Osteocyte (in vitro differentiated cells): ENCODE data around the gene ST6GALNAC5. TPM values are rescaled to one million over a fixed set of nuclear protein-coding genes. Genes with fewer than 3 reads are reported as not detected.

Experiments
- DNase-seq: peaks from one replicate; pipeline ENCODE4 v3.0.0; 2021; ENCODE audit warnings: mixed read lengths; ENCODE audit not compliant: unreplicated experiment; ENCODE audit errors: extremely low spot score
- H3K27ac Mint-ChIP-seq: one replicate; pipeline ENCODE4 v1.8.0; 2021; ENCODE audit warnings: mild to moderate bottlenecking, mixed read lengths; ENCODE audit not compliant: unreplicated experiment
- H3K27me3 Mint-ChIP-seq: one replicate; pipeline ENCODE4 v1.8.0; 2021; ENCODE audit warnings: mixed read lengths; ENCODE audit not compliant: unreplicated experiment
- H3K36me3 Mint-ChIP-seq: one replicate; pipeline ENCODE4 v1.8.0; 2021; ENCODE audit warnings: mixed read lengths; ENCODE audit not compliant: unreplicated experiment
- H3K4me1 Mint-ChIP-seq: one replicate; pipeline ENCODE4 v1.8.0; 2021; ENCODE audit warnings: mixed read lengths; ENCODE audit not compliant: unreplicated experiment
- H3K4me3 Mint-ChIP-seq: one replicate; pipeline ENCODE4 v1.8.0; 2021; ENCODE audit warnings: mild to moderate bottlenecking, moderate library complexity, mixed read lengths; ENCODE audit not compliant: unreplicated experiment
- H3K9me3 Mint-ChIP-seq: one replicate; pipeline ENCODE4 v1.8.0; 2021; ENCODE audit warnings: mixed read lengths; ENCODE audit not compliant: unreplicated experiment
- CTCF ChIP-seq: fragments of 200-600 bp; sonication (generic); IDR thresholded peaks from 2 replicates; pipeline ENCODE4 v1.5.0; 2021; ENCODE audit warnings: antibody characterized with exemption, mild to moderate bottlenecking, moderate library complexity
- total RNA-seq: library from RNA; stranded (reverse); gene quantifications from 2 replicates; pipeline ENCODE4 v1.2.1, GENCODE V29; 2021

ST6GALNAC5 gene
- total RNA-seq, 1 donor from 2014 or later, result 3.7 TPM

- H3K9me3 Mint-ChIP-seq, result no peaks in the 10 kb centered on the region
- peak overlapping the region; percentile 7 for H3K27ac Mint-ChIP-seq
- no peak for TF ChIP-seq CTCF
- no peak for DNase-seq
- H3K4me1 Mint-ChIP-seq, result peaks cover 8% of the 10 kb centered on the region
- no peak overlapping the region for H3K4me3 Mint-ChIP-seq
- no peaks in the 10 kb centered on the region for H3K27me3 Mint-ChIP-seq
- no peaks in the 10 kb centered on the region for H3K36me3 Mint-ChIP-seq
Measured at GRCh38 chr1:76881762-76882161, 14.5 kb downstream of the ST6GALNAC5 start.

DNA sequence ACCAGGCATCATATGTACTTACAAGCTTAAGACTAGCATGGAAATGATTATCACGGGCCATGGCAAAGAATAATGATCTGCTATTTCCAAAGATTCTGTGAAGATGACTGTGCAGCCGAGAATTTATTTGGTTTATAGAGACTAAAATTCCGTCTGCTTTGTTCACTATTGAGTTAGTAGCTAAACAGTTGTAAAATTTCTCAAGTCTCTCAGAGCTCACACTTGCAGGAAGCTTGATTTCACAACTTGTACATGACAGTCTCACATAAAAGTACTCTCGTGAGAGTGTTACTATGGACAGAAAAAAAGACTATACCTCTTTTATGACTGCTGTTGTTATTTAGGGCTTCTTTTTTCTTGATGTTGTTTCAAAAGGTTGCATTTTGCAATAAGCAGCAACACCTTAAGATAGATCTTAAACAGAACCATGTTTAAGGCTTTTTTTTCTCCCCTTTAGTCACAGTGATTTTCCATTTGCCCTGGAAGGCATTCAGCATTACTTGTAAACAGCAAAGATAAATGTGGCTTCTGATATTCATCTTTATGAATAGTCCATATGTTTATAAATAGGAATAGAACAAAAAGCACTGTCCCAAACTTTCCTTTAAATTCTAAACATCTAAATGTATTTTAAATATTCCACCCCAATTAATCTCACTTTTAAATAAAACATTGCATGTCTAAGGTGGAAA, 24.8 kb downstream of the ST6GALNAC5 start:
- DNase-seq, result no peak
- no peak for TF ChIP-seq CTCF
- no peaks in the 10 kb centered on the region for H3K27me3 Mint-ChIP-seq
- no peak overlapping the region for H3K4me3 Mint-ChIP-seq
- no peaks in the 10 kb centered on the region for H3K4me1 Mint-ChIP-seq
- no peak overlapping the region for H3K27ac Mint-ChIP-seq
- H3K36me3 Mint-ChIP-seq, result no peaks in the 10 kb centered on the region
- peaks cover 8% of the 10 kb centered on the region for H3K9me3 Mint-ChIP-seq

DNA sequence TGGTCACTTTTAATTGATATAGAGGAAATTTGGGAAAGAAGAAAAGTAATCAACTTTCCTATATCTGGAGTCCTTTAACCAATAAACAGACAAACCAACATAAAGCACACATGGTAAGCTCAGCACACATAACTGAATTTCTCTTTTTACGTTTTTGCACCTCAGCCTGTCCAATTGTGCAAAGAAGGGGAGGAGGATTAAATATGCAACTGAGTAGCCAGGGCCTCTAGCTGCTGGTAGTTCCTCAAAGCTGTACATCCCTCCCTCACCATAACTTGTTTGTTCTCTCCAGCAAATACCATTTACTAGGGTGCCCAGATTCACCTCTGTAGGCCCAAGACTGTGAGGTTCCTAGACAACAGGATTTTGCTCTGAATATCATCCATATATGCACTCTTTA, 25.4 kb downstream of the ST6GALNAC5 start:
- Mint-ChIP-seq H3K4me1 (no peaks in the 10 kb centered on the region), H3K27me3 (no peaks in the 10 kb centered on the region), H3K9me3 (peaks cover 8% of the 10 kb centered on the region), H3K4me3 (no peak overlapping the region), H3K27ac (no peak overlapping the region), H3K36me3 (no peaks in the 10 kb centered on the region)
- no peak for DNase-seq
- no peak for TF ChIP-seq CTCF

DNA sequence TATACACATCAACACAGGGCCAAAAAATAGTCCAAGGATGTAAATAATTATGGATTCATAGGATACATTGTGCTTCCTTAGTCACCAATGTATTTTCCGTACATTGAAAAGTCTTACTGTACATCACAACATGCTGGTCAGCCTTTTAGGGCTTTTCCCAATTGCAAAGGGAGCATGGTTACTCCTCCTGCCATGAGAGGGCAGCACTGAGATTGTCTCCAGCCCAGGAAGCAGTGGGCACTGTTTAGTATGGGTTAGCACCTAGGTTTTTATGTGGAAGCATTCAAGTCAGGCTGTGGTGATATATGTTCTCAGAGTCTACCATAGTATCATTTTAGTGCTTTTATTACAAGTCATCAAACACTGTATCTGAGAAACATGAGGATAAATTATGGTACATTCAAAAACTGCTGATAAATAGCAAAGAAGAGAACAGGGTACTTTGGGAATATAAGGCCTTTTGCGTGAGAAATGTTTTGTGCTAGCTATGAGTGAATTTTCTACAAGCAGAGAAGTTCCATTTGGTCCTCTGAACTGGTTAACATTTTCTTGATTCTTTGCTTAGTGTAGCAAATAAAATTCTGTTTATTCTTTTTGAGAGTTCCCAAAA, 34.0 kb downstream of the ST6GALNAC5 start:
- no peaks in the 10 kb centered on the region for H3K36me3 Mint-ChIP-seq
- no peak overlapping the region for H3K4me3 Mint-ChIP-seq
- no peak overlapping the region for H3K27ac Mint-ChIP-seq
- DNase-seq, result no peak
- H3K9me3 Mint-ChIP-seq, result no peaks in the 10 kb centered on the region
- H3K27me3 Mint-ChIP-seq, result no peaks in the 10 kb centered on the region
- peaks cover 7% of the 10 kb centered on the region for H3K4me1 Mint-ChIP-seq
- peak; percentile 68 for TF ChIP-seq CTCF

DNA sequence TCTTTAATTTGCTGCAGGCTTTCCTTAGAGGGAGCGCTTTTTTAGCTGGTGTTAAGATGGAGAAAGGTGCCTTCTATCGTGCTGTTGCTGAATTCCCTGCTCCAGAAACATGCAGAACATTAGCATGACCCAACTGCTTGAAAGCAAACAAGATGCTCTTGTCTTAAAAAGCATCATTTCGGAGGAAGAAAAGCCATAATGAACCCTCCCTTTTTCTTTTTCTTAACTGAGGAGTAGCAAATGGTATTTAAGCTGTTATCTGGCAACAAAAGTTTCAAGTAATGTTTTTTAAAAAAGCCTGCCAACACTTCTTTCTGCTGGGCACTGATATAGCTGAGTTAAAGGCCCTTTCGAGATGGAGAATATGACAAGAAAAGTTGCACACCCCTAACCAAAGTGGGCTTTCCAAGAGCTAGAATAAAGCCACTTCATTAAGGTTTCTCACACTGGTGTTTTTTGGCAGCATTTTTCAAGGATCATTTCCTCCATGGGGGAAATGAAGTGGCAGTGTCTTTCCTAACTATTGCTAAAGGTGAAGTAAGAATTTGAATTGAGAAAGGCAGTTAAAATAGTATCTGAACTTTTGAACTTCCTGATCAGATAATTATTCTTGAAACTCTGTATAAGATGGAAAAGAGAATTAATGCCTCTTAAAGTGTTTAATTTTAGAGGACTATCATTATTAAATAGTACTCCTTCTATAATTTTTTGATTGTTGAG, 38.8 kb downstream of the ST6GALNAC5 start:
- TF ChIP-seq CTCF, result no peak
- Mint-ChIP-seq H3K36me3 (no peaks in the 10 kb centered on the region), H3K9me3 (no peaks in the 10 kb centered on the region), H3K4me1 (peaks cover 7% of the 10 kb centered on the region), H3K4me3 (no peak overlapping the region), H3K27ac (no peak overlapping the region), H3K27me3 (no peaks in the 10 kb centered on the region)
- DNase-seq, result no peak
